Measurements from ENCODE around the gene ENTPD5. TPM values are rescaled to one million over a fixed set of nuclear protein-coding genes. Genes with fewer than 3 reads are reported as not detected.

ENTPD5 gene
- total and polyA plus RNA-seq, 2 of the 4 experiments (the other 2 are of a cell fraction) = 7.3 to 8.1 TPM

- H3K9ac ChIP-seq (ENCODE audit: low read depth, low read length) = no peak overlapping the region
- H2AK9ac ChIP-seq (replicated peaks; ENCODE audit: low read depth, low read length, poor library complexity) = no peak overlapping the region
- no peaks in the 10 kb centered on the region for H3K36me3 ChIP-seq (ENCODE audit: control insufficient read depth, insufficient read depth, low read length)
- no peak overlapping the region for H3K23ac ChIP-seq (ENCODE audit: low read depth, low read length)
- BruUV-seq (replicated peaks) = no TSS peak
- no peak overlapping the region for H2BK120ac ChIP-seq (ENCODE audit: low read depth, low read length)
- no peak overlapping the region for H2BK15ac ChIP-seq (ENCODE audit: low read depth, low read length)
- no peaks in the 10 kb centered on the region for H3K4me1 ChIP-seq (ENCODE audit: control insufficient read depth, insufficient read depth, low read length)
- no peak overlapping the region for H3K4ac ChIP-seq (ENCODE audit: low read depth, low read length)
- TF ChIP-seq POLR2A (IDR thresholded peaks at IDR 0.05; ENCODE audit: low read depth, low read length) (no peak), CEBPB (IDR thresholded peaks at IDR 0.05; ENCODE audit: low read depth, low read length) (no peak)
- in situ Hi-C loops (cut with MboI; ENCODE audit: low sequenced_read_pairs) (loop anchor here (25.0 kb wide), 1 partner anchor 522 kb away; no protein-coding TSS in a partner anchor), intact Hi-C loops (cut with micrococcal nuclease) (no loop called here), dilution Hi-C loops (cut with HindIII; ENCODE audit: low sequenced_read_pairs, unreplicated experiment) (no loop called here)
- no peak overlapping the region for H2AK5ac ChIP-seq (ENCODE audit: low read depth, low read length)
- H4K8ac ChIP-seq (ENCODE audit: low read depth in 2 of 2, low read length in 2 of 2) = no peak overlapping the region
- H3K27me3 ChIP-seq (ENCODE audit: control insufficient read depth, insufficient read depth, low read length) = no peaks in the 10 kb centered on the region
- H3K4me3 ChIP-seq (ENCODE audit: insufficient read depth, low read depth, low read length) = no peak overlapping the region
- H4K91ac ChIP-seq (ENCODE audit: insufficient read depth, low read depth, low read length) = no peak overlapping the region
- no peak overlapping the region for H4K5ac ChIP-seq (ENCODE audit: low read depth, low read length)
- no peak overlapping the region for H3K27ac ChIP-seq (ENCODE audit: insufficient read depth, low read length)
- WGBS, 2 experiments (ENCODE audit: extremely low coverage in 2 of 2, insufficient read length in 1 of 2) = no CpG with 5 or more reads among the region's 3 CpGs
- DNase-seq (no peak), ATAC-seq (ENCODE audit: low read depth) (no peak)
- no peak overlapping the region for H2BK20ac ChIP-seq (ENCODE audit: low read depth, low read length)
- no peaks in the 10 kb centered on the region for H4K20me1 ChIP-seq (ENCODE audit: insufficient read depth, low read length)
- no peak overlapping the region for H3K18ac ChIP-seq (ENCODE audit: low read depth, low read length)
- no peaks in the 10 kb centered on the region for H3K9me3 ChIP-seq (ENCODE audit: control insufficient read depth, insufficient read depth, low read length)
- no peak overlapping the region for H3K14ac ChIP-seq (replicated peaks; ENCODE audit: low read depth, low read length)
- ChIA-PET CTCF (no interaction called here), POLR2A (ENCODE audit: unreplicated experiment) (interaction anchor here (0.6 kb wide), 1 partner anchor 527 kb away, joined by 5 read pairs; no protein-coding TSS in a partner anchor)
- no peak overlapping the region for H2AFZ ChIP-seq (replicated peaks; ENCODE audit: low read length, poor library complexity)
- H3K56ac ChIP-seq (ENCODE audit: extremely low read depth, insufficient read depth, low read length) = no peak overlapping the region
- H3K4me2 ChIP-seq (ENCODE audit: low read depth, low read length) = no peak overlapping the region
- H3K9me1 ChIP-seq (ENCODE audit: insufficient read depth, low read length) = no peaks in the 10 kb centered on the region
- no peaks in the 10 kb centered on the region for H3K79me1 ChIP-seq (ENCODE audit: low read depth in 1 of 2, low read length in 2 of 2)
- no peak overlapping the region for H2BK5ac ChIP-seq (ENCODE audit: low read depth, low read length, poor library complexity, severe bottlenecking)
Observed at GRCh38 chr14:74034572-74034971, 15.5 kb upstream of the ENTPD5 start.
